ENCODE data around the gene SLC43A1.

The SLC43A1 gene

GRCh38 chr11:57444362-57445121 lies 71.0 kb downstream of the SLC43A1 start:
- CTCF ChIA-PET: no interaction called here
- H3K27ac ChIP-seq: no peak overlapping the region
- DNase-seq (ENCODE audit: low spot score): no peak
- TF ChIP-seq CTCF (conservative IDR thresholded peaks at IDR 0.05; ENCODE audit: low read depth): no peak
- POLR2A ChIA-PET (ENCODE audit: low non-redundant PET): no interaction called here

GRCh38 chr11:57440744-57441414 lies 74.6 kb downstream of the SLC43A1 start:
- ChIA-PET POLR2A (ENCODE audit: low non-redundant PET) (no interaction called here), CTCF (interaction anchor here (0.7 kb wide), 1 partner anchor 1745 kb away, joined by 4 read pairs; no protein-coding TSS in a partner anchor)
- DNase-seq (ENCODE audit: low spot score): no peak
- H3K27ac ChIP-seq: no peak overlapping the region
- no peak for TF ChIP-seq CTCF (conservative IDR thresholded peaks at IDR 0.05; ENCODE audit: low read depth)

GRCh38 chr11:57439786-57440185 lies 75.7 kb downstream of the SLC43A1 start:
- POLR2A ChIA-PET (ENCODE audit: low non-redundant PET): no interaction called here
- no peak overlapping the region for H3K27ac ChIP-seq
- CTCF ChIA-PET: interaction anchor here (0.6 kb wide), 1 partner anchor 1987 kb away, joined by 3 read pairs; no protein-coding TSS in a partner anchor
- no peak for DNase-seq (ENCODE audit: low spot score)
- no peak for TF ChIP-seq CTCF (conservative IDR thresholded peaks at IDR 0.05; ENCODE audit: low read depth)

GRCh38 chr11:57438345-57439285 lies 76.9 kb downstream of the SLC43A1 start:
- no peak for DNase-seq (ENCODE audit: low spot score)
- no peak for TF ChIP-seq CTCF (conservative IDR thresholded peaks at IDR 0.05; ENCODE audit: low read depth)
- POLR2A ChIA-PET (ENCODE audit: low non-redundant PET): no interaction called here
- no peak overlapping the region for H3K27ac ChIP-seq
- CTCF ChIA-PET: no interaction called here

GRCh38 chr11:57436031-57436430 lies 79.5 kb downstream of the SLC43A1 start:
- no peak for TF ChIP-seq CTCF (conservative IDR thresholded peaks at IDR 0.05; ENCODE audit: low read depth)
- ChIA-PET CTCF (interaction anchor here (0.8 kb wide), 1 partner anchor 22 kb away, joined by 3 read pairs; no protein-coding TSS in a partner anchor), POLR2A (ENCODE audit: low non-redundant PET) (no interaction called here)
- peak overlapping the region; percentile 84 for H3K27ac ChIP-seq
- DNase-seq (ENCODE audit: low spot score): no peak

Data from RWPE1 (cell line).